GM13976 (cell line): ENCODE data around the gene FAM163B.

Experiments used
- DNase-seq: peaks from one replicate; pipeline ENCODE4 v3.0.0; 2012; ENCODE audit warnings: low spot score
- CTCF ChIP-seq: IDR thresholded peaks from 2 replicates; pipeline ENCODE4 v1.5.1; 2012; ENCODE audit warnings: borderline replicate concordance, mild to moderate bottlenecking; ENCODE audit not compliant: insufficient read depth; ENCODE audit errors: extremely low read depth, missing control alignments, control extremely low read depth
- in situ Hi-C: fragments of 300-500 bp; cut with MboI; formaldehyde crosslinking; loops from one replicate; pipeline ENCODE4 v1.12.0; 2022; ENCODE audit warnings: low sequenced_read_pairs, mixed read lengths, inconsistent platforms; ENCODE audit not compliant: unreplicated experiment

FAM163B gene

GRCh38 chr9:133581011-133581410 is 28.2 kb downstream of the FAM163B start:
- no peak for TF ChIP-seq CTCF
- no peak for DNase-seq
- in situ Hi-C loops = no loop called here

GRCh38 chr9:133580419-133580738 is 28.8 kb downstream of the FAM163B start:
- in situ Hi-C loops = no loop called here
- DNase-seq = no peak
- no peak for TF ChIP-seq CTCF

- in situ Hi-C loops = no loop called here
- no peak for DNase-seq
- TF ChIP-seq CTCF = no peak
Measured at GRCh38 chr9:133579601-133580418, 29.4 kb downstream of the FAM163B start.

GRCh38 chr9:133578524-133579441 is 30.4 kb downstream of the FAM163B start:
- no peak for TF ChIP-seq CTCF
- no peak for DNase-seq
- in situ Hi-C loops = no loop called here

GRCh38 chr9:133577737-133578112 is 31.5 kb downstream of the FAM163B start:
- DNase-seq = no peak
- TF ChIP-seq CTCF = no peak
- in situ Hi-C loops = no loop called here

- in situ Hi-C loops = no loop called here
- no peak for TF ChIP-seq CTCF
- no peak for DNase-seq
Measured at GRCh38 chr9:133576875-133577736, 32.1 kb downstream of the FAM163B start.
